Measurements from ENCODE around the gene CHGA.

CHGA gene

DNA sequence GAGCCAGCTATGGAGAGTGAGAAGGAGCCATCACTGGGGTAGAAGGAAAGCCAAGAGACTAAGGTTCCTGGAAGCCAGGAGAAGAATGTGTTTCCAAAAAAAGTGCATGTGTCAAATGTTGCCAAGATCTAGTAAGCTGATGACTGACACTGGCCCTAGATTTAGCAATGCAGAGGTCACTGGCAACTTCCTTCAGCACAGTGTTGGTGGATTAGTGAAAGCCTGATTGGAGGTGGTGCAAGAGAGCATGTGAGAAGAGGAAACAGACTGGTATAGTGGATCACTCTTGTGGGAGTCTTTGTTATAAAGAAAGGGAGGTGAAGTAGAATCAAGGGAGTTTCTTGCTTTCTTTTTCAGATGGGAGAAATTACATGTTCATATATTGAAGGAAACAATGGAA, 34.1 kb upstream of the CHGA start:
- Histone ChIP-seq H3K4me1 (ENCODE audit: control insufficient read depth, insufficient read depth, low read length) (no peaks in the 10 kb centered on the region), H3K4me3 (ENCODE audit: low read length) (no peak overlapping the region), H3K9ac (ENCODE audit: low read depth, low read length) (no peak overlapping the region), H3K36me3 (ENCODE audit: insufficient read depth, low read length) (no peaks in the 10 kb centered on the region), H3K27me3 (ENCODE audit: control insufficient read depth, insufficient read depth, low read length) (peaks cover 37% of the 10 kb centered on the region), H3K4me2 (ENCODE audit: low read length) (no peak overlapping the region), H3K9me3 (replicated peaks; ENCODE audit: low read length) (no peaks in the 10 kb centered on the region)

DNA sequence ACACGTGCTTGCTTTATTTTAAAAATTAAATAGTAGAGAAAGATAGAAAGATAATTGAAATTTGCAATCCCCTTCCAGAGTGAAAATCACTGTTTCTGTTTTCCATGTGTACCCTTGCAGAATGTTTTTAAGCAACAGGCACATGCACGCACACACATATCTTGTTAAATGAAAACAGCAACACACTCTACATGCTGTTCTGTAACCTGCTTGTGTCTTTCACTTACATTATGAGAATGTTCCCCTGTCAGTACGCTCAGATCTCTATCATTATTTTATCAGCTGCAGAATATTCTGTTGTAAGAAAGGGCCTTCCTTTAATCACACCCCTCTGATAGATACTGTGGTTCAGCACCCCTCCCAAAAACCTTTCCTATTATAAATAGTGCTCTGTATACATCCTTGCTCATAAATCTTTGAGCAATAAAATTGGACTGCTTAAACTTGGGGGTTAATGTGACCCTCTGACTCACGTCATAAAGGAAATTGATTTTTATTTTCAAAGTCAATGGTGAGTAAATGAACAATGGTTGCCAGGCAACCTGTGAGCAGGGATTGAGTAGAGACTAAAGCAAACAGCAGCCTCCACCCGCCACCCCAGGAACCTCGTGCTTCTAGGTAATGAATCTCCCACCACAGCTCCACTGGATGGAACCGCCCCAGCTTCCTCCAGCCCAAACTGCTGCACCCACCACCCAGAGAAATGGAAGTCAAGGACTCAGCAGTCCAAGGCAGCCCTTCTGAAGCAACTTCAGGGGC, 31.9 kb upstream of the CHGA start:
- no peak overlapping the region for H3K4me3 ChIP-seq (ENCODE audit: low read length)
- no peaks in the 10 kb centered on the region for H3K36me3 ChIP-seq (ENCODE audit: insufficient read depth, low read length)
- H3K4me2 ChIP-seq (ENCODE audit: low read length): no peak overlapping the region
- H3K27me3 ChIP-seq (ENCODE audit: control insufficient read depth, insufficient read depth, low read length): peaks cover 29% of the 10 kb centered on the region
- no peaks in the 10 kb centered on the region for H3K4me1 ChIP-seq (ENCODE audit: control insufficient read depth, insufficient read depth, low read length)
- H3K9ac ChIP-seq (ENCODE audit: low read depth, low read length): no peak overlapping the region
- H3K9me3 ChIP-seq (replicated peaks; ENCODE audit: low read length): no peaks in the 10 kb centered on the region

DNA sequence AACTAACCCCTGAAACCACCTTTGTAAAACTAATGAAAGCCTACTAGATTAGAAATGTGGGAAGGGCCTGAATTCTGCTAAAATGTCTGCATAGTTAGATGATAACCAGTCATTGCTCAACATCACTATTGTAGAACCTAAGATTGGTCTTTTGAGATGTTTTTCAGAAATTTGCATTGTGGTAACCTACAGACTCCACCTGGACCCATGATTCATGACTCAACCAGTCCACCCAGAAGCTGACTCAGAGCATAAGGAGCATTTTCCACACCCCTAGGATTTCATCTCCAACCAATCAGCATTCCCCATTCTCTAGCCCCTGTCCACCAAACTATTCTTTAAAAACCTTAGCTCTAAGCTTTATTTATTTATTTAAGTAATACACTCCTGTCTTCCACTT, 30.4 kb upstream of the CHGA start:
- no peak overlapping the region for H3K4me3 ChIP-seq (ENCODE audit: low read length)
- no peaks in the 10 kb centered on the region for H3K36me3 ChIP-seq (ENCODE audit: insufficient read depth, low read length)
- H3K4me2 ChIP-seq (ENCODE audit: low read length): no peak overlapping the region
- no peaks in the 10 kb centered on the region for H3K4me1 ChIP-seq (ENCODE audit: control insufficient read depth, insufficient read depth, low read length)
- H3K27me3 ChIP-seq (ENCODE audit: control insufficient read depth, insufficient read depth, low read length): peaks cover 19% of the 10 kb centered on the region
- H3K9me3 ChIP-seq (replicated peaks; ENCODE audit: low read length): no peaks in the 10 kb centered on the region
- H3K9ac ChIP-seq (ENCODE audit: low read depth, low read length): no peak overlapping the region

DNA sequence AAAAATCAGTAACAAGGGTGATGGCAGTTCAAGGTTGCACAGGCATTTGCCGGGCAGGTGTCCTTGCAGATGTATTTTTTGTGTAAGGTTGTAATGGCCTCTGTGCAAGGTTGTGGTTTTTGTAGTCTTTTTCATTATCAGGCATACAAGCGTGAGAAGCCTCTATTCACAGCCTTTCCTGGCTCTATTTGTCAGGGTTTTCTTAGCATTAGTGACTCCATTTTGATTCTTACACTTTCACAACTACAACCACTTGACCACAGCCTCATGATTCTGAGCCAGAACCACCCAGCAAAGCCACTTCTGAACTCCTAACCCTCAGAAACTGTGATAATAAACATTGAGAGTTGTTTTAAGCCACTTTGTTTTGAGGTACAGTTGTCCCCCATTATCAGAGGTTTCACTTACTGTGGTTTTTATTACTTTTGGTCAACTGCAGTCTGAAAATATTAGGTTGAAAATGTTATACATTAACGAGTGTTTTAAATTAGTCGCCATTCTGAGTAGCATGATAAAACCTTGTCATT, 27.5 kb upstream of the CHGA start:
- no peak overlapping the region for H3K4me3 ChIP-seq (ENCODE audit: low read length)
- no peaks in the 10 kb centered on the region for H3K9me3 ChIP-seq (replicated peaks; ENCODE audit: low read length)
- no peak overlapping the region for H3K9ac ChIP-seq (ENCODE audit: low read depth, low read length)
- no peak overlapping the region for H3K4me2 ChIP-seq (ENCODE audit: low read length)
- H3K36me3 ChIP-seq (ENCODE audit: insufficient read depth, low read length): no peaks in the 10 kb centered on the region
- no peaks in the 10 kb centered on the region for H3K4me1 ChIP-seq (ENCODE audit: control insufficient read depth, insufficient read depth, low read length)
- peaks cover 4% of the 10 kb centered on the region for H3K27me3 ChIP-seq (ENCODE audit: control insufficient read depth, insufficient read depth, low read length)

DNA sequence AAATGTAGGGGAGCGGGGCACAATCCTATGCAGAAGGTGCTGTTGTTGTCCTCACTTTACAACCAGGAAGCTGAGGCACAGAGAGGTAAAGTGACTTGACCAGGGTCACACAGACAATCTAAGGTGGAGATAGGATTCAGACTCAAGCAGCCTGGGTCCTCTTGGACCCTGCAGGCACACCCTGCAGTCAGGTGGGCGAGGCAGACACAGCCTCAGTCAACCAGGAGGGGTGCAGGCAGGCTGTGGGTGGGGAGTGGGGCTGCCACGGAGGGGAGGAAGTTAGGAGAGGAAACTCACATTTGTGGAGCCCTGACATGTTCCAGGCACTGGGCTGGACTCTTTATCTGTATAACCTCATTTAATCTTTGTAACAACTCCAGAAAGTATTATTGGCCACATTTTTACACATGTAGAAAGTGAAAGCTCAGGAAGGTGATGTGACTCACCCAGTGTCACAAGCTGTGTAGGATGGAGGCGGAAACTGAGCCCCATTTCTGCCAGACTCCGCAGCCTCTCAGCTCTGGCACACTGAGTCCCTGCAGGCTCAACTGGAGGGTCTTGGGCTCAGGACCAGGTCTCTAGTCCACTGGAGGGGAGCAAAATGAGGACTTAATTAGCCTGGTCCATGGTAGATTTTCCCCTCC, 24.9 kb upstream of the CHGA start:
- Histone ChIP-seq H3K36me3 (ENCODE audit: insufficient read depth, low read length) (no peaks in the 10 kb centered on the region), H3K4me2 (ENCODE audit: low read length) (no peak overlapping the region), H3K4me3 (ENCODE audit: low read length) (no peak overlapping the region), H3K9ac (ENCODE audit: low read depth, low read length) (no peak overlapping the region), H3K9me3 (replicated peaks; ENCODE audit: low read length) (no peaks in the 10 kb centered on the region), H3K4me1 (ENCODE audit: control insufficient read depth, insufficient read depth, low read length) (no peaks in the 10 kb centered on the region), H3K27me3 (ENCODE audit: control insufficient read depth, insufficient read depth, low read length) (peaks cover 19% of the 10 kb centered on the region)

DNA sequence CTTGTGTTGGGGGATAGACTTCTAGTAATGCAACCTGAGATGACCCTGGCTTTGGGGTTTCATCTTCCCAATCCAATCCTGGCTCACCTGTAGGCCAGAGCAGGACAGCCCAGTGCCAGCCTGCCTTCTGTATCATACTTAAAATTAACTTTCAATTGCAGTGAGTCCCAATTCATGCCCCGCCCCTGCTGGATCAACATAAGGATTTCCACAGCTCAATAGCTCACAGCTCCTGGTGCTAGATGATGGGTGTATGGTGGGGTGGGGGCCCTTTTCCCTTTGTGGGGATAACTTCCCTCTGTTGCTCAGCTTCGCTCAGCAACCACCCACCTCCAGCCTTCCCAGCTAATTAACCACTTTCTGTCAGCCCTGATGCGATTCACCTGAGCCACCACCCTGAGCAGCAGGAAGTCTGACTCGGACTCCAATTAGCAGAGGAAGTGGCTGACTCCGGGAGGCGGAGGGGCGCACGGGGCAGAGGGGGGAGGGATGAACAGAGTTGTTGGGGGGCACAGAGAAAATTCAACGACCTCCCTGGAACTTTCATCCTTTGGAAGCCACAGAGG, 24.3 kb upstream of the CHGA start:
- peaks cover 25% of the 10 kb centered on the region for H3K27me3 ChIP-seq (ENCODE audit: control insufficient read depth, insufficient read depth, low read length)
- no peak overlapping the region for H3K4me3 ChIP-seq (ENCODE audit: low read length)
- no peaks in the 10 kb centered on the region for H3K9me3 ChIP-seq (replicated peaks; ENCODE audit: low read length)
- H3K4me2 ChIP-seq (ENCODE audit: low read length): no peak overlapping the region
- H3K4me1 ChIP-seq (ENCODE audit: control insufficient read depth, insufficient read depth, low read length): no peaks in the 10 kb centered on the region
- no peaks in the 10 kb centered on the region for H3K36me3 ChIP-seq (ENCODE audit: insufficient read depth, low read length)
- no peak overlapping the region for H3K9ac ChIP-seq (ENCODE audit: low read depth, low read length)

DNA sequence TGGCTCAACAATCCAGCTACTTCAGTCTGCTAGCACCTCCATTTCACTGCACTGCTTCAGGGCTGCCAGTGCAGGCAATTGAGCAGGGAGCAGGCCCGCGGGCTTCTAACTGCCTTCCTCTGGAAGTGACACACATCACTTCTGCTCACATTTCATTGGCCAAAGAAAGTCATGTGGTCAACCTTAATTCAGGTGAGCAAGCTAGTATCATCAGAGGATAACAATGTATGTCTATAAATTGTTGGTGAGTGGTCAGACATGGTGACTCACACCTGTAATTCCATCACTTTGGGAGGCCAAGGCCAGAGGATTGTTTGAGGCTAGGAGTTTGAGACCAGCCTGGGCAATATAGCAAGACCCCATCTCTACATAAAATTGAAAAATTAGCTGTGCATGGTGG, 22.3 kb upstream of the CHGA start:
- no peak overlapping the region for H3K4me2 ChIP-seq (ENCODE audit: low read length)
- peaks cover 39% of the 10 kb centered on the region for H3K27me3 ChIP-seq (ENCODE audit: control insufficient read depth, insufficient read depth, low read length)
- no peaks in the 10 kb centered on the region for H3K9me3 ChIP-seq (replicated peaks; ENCODE audit: low read length)
- no peak overlapping the region for H3K9ac ChIP-seq (ENCODE audit: low read depth, low read length)
- no peaks in the 10 kb centered on the region for H3K36me3 ChIP-seq (ENCODE audit: insufficient read depth, low read length)
- no peaks in the 10 kb centered on the region for H3K4me1 ChIP-seq (ENCODE audit: control insufficient read depth, insufficient read depth, low read length)
- no peak overlapping the region for H3K4me3 ChIP-seq (ENCODE audit: low read length)

DNA sequence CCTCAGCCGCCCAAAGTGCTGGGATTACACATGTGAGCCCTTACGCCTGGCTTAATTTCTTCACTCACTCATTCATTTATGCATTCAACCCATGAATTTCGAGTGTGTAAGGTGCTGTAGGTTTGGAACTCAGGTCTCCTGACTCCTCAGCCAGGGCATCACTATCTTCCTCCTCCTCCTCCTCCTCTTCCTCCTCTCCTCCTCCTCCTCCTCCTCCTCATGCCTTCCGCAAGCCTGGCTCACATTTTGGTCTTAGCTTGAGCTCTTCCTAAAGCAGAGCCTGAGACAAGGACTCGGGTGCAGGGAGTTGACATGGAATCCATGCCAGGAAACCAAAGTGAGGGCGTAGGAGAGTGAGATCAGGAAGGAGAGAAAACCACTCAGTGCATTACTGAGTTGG, 20.8 kb upstream of the CHGA start:
- no peaks in the 10 kb centered on the region for H3K36me3 ChIP-seq (ENCODE audit: insufficient read depth, low read length)
- no peak overlapping the region for H3K4me3 ChIP-seq (ENCODE audit: low read length)
- H3K4me1 ChIP-seq (ENCODE audit: control insufficient read depth, insufficient read depth, low read length): no peaks in the 10 kb centered on the region
- H3K4me2 ChIP-seq (ENCODE audit: low read length): no peak overlapping the region
- H3K9ac ChIP-seq (ENCODE audit: low read depth, low read length): no peak overlapping the region
- peaks cover 50% of the 10 kb centered on the region for H3K27me3 ChIP-seq (ENCODE audit: control insufficient read depth, insufficient read depth, low read length)
- H3K9me3 ChIP-seq (replicated peaks; ENCODE audit: low read length): no peaks in the 10 kb centered on the region

DNA sequence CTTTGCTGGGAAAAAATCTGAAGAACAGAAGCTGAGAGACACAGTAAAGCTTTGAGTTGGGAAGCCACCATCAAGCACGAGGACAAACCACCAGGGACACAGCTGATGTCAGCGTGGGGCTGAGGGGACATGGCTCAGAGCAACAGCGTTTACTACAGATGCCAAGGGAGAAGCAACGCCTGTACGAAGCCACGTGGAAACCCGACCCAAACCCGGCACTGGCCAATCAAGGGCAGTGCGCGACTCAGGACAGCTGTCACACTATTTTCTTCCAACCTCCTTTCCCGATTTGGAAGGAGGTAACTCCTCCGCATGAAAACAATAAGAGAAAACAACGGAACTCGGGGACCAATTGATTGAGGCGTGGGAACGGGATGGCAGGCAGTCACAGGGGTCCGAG, 20.2 kb upstream of the CHGA start:
- peaks cover 52% of the 10 kb centered on the region for H3K27me3 ChIP-seq (ENCODE audit: control insufficient read depth, insufficient read depth, low read length)
- no peaks in the 10 kb centered on the region for H3K36me3 ChIP-seq (ENCODE audit: insufficient read depth, low read length)
- no peaks in the 10 kb centered on the region for H3K4me1 ChIP-seq (ENCODE audit: control insufficient read depth, insufficient read depth, low read length)
- H3K4me3 ChIP-seq (ENCODE audit: low read length): no peak overlapping the region
- no peak overlapping the region for H3K4me2 ChIP-seq (ENCODE audit: low read length)
- H3K9ac ChIP-seq (ENCODE audit: low read depth, low read length): no peak overlapping the region
- H3K9me3 ChIP-seq (replicated peaks; ENCODE audit: low read length): no peaks in the 10 kb centered on the region

DNA sequence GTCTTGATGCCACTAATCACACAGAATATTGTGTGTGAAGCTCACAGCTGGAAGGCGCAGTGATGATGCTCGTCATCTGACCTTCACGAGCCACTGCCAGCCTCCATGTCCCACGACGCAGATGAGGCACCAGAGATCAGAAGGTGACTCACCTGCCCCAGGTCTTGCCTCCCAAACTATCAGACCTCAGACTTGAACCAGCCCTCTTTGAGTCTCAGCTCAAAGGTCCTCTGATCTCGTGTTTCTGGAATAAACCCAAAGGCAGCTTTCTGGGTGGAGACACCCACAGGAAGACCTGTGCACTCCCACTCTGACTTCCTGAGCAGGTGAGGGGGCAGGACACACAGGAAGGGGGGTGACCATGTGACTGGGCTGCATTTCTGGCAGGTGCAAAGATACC, 19.6 kb upstream of the CHGA start:
- Histone ChIP-seq H3K4me2 (ENCODE audit: low read length) (no peak overlapping the region), H3K9ac (ENCODE audit: low read depth, low read length) (no peak overlapping the region), H3K9me3 (replicated peaks; ENCODE audit: low read length) (no peaks in the 10 kb centered on the region), H3K4me1 (ENCODE audit: control insufficient read depth, insufficient read depth, low read length) (no peaks in the 10 kb centered on the region), H3K36me3 (ENCODE audit: insufficient read depth, low read length) (no peaks in the 10 kb centered on the region), H3K27me3 (ENCODE audit: control insufficient read depth, insufficient read depth, low read length) (peaks cover 52% of the 10 kb centered on the region), H3K4me3 (ENCODE audit: low read length) (no peak overlapping the region)

DNA sequence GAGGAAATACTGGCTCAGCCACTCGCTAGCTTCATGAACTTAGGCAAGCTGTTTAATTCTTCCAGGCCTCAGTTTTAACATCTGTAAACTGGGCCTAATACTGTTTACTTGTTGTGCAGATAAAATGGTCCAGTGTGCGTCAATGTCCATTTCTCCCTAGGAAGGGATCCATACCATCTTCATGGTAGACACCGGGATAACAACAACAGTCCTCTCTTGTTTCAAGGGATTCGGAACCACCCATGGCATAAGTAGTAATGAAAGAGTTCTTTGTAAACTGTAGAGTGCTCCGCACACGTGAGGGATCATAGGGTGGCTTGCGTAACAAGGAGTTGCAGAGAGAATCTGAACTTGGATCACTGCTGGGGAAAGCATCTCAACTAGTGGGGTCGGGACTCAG, 17.3 kb upstream of the CHGA start:
- Histone ChIP-seq H3K36me3 (ENCODE audit: insufficient read depth, low read length) (no peaks in the 10 kb centered on the region), H3K4me3 (ENCODE audit: low read length) (no peak overlapping the region), H3K9ac (ENCODE audit: low read depth, low read length) (no peak overlapping the region), H3K4me1 (ENCODE audit: control insufficient read depth, insufficient read depth, low read length) (no peaks in the 10 kb centered on the region), H3K9me3 (replicated peaks; ENCODE audit: low read length) (no peaks in the 10 kb centered on the region), H3K4me2 (ENCODE audit: low read length) (no peak overlapping the region), H3K27me3 (ENCODE audit: control insufficient read depth, insufficient read depth, low read length) (peaks cover 50% of the 10 kb centered on the region)
